HG03045 (cell line): ENCODE results near the gene C11orf52.
"Not testable (repeated sequence)": the region's sequence is repeated elsewhere in the genome, so short reads cannot be mapped to it uniquely, and the experiment has no call there.

ENCODE experiments used
- ATAC-seq: cut with Tn5 transposase; IDR thresholded peaks from one replicate; pipeline ENCODE4 v1.9.1; 2021; ENCODE audit warnings: mild to moderate bottlenecking, moderate library complexity; ENCODE audit not compliant: unreplicated experiment

Gene C11orf52

GRCh38 chr11:111912535-111912934, 6.2 kb upstream of the C11orf52 start, which contains the start of gene HSPB2:
Gene HSPB2, plus strand, starts transcription at chr11:111912734. Its CDS starts 96 bp downstream, at chr11:111912830.
- ATAC-seq = no peak

GRCh38 chr11:111913031-111913861, 5.5 kb upstream of the C11orf52 start:
- ATAC-seq = no peak

GRCh38 chr11:111913997-111914396, 4.7 kb upstream of the C11orf52 start:
- no peak for ATAC-seq

- ATAC-seq = no peak
Measured at GRCh38 chr11:111916768-111917167, 1.9 kb upstream of the C11orf52 start.

GRCh38 chr11:111917312-111917711, 1.4 kb upstream of the C11orf52 start:
- ATAC-seq = no peak

GRCh38 chr11:111917788-111918187, 925 bp upstream of the C11orf52 start:
- no peak for ATAC-seq

GRCh38 chr11:111920908-111921307, 2.2 kb downstream of the C11orf52 start:
- no peak for ATAC-seq

- ATAC-seq = no peak
Measured at GRCh38 chr11:111921541-111922230, 3.0 kb downstream of the C11orf52 start.

- ATAC-seq = no peak
Measured at GRCh38 chr11:111922803-111923202, 4.1 kb downstream of the C11orf52 start.

GRCh38 chr11:111923351-111923788, 4.7 kb downstream of the C11orf52 start:
- ATAC-seq = no peak

- no peak for ATAC-seq
Measured at GRCh38 chr11:111923951-111924350, 5.2 kb downstream of the C11orf52 start.

GRCh38 chr11:111925953-111926352, 7.2 kb downstream of the C11orf52 start:
- no peak for ATAC-seq

- ATAC-seq = peak; percentile 92
Measured at GRCh38 chr11:111926505-111927391, 8.0 kb downstream of the C11orf52 start.

- no peak for ATAC-seq
Measured at GRCh38 chr11:111930472-111930871, 11.8 kb downstream of the C11orf52 start.

- no peak for ATAC-seq
Measured at GRCh38 chr11:111932611-111932950, 13.9 kb downstream of the C11orf52 start.

- not testable (repeated sequence) for ATAC-seq
Measured at GRCh38 chr11:111933176-111933575, 14.5 kb downstream of the C11orf52 start.

- ATAC-seq = no peak
Measured at GRCh38 chr11:111933872-111934271, 15.2 kb downstream of the C11orf52 start.

- ATAC-seq = no peak
Measured at GRCh38 chr11:111934306-111934705, 15.6 kb downstream of the C11orf52 start.

GRCh38 chr11:111935317-111936039, 16.8 kb downstream of the C11orf52 start:
- ATAC-seq = no peak

- no peak for ATAC-seq
Measured at GRCh38 chr11:111936040-111936540, 17.4 kb downstream of the C11orf52 start.
